ENCODE data around the gene MAPK10.

- no peak for TF ChIP-seq CTCF (conservative IDR thresholded peaks at IDR 0.05)
- TF ChIP-seq ZFX (IDR thresholded peaks at IDR 0.05), result no peak
Observed at GRCh38 chr4:86132468-86132867, 227.4 kb downstream of the MAPK10 start.

Data from C4-2B (cell line).